HEK293 (cell line): ENCODE data around the gene NAA25.

Experiments
- CTCF ChIA-PET: fragments of 350-600 bp; formaldehyde crosslinking; extraction: SDS; loops from one replicate; lab custom pipeline; 2021; ENCODE audit warnings: antibody characterized with exemption; lab: Yijun Ruan, JAX
- POLR2A ChIA-PET: fragments of 300-600 bp; formaldehyde crosslinking; extraction: SDS; loops from one replicate; lab custom pipeline; 2020; ENCODE audit warnings: antibody characterized with exemption, inconsistent platforms; lab: Yijun Ruan, JAX
- H3K27ac ChIP-seq: fragments of 200-500 bp; sonication (Bioruptor generic); 2 replicates; pipeline ENCODE4 v1.5.1; 2014; ENCODE audit warnings: low read depth, low read length, control low read depth, inconsistent platforms; ENCODE audit errors: extremely low read depth
- H3K36me3 ChIP-seq, 2 experiments: fragments of 200-500 bp in 1 of 2; sonication (Bioruptor generic) in 1 of 2; 1 replicate in 1 of 2; 2 replicates in 1 of 2; pipeline ENCODE4 v1.5.1; 2014 to 2017; ENCODE audit warnings: inconsistent platforms in 2 of 2, low read length in 2 of 2; ENCODE audit not compliant: control insufficient read depth in 2 of 2, insufficient read depth in 1 of 2
- H3K4me1 ChIP-seq: fragments of 200-500 bp; sonication (Bioruptor generic); 2 replicates; pipeline ENCODE4 v1.5.1; 2014; ENCODE audit warnings: mild to moderate bottlenecking, low read length, inconsistent platforms; ENCODE audit not compliant: control insufficient read depth, insufficient read depth
- H3K4me3 ChIP-seq: 2 replicates; pipeline ENCODE4 v1.5.1; 2011; ENCODE audit warnings: low read depth, mild to moderate bottlenecking, control low read depth, low read length, moderate library complexity
- H3K9me3 ChIP-seq: fragments of 200-500 bp; sonication (Bioruptor generic); 2 replicates; pipeline ENCODE4 v1.5.1; 2014; ENCODE audit warnings: low read depth, low read length, inconsistent platforms; ENCODE audit not compliant: control insufficient read depth, insufficient read depth
- BCL11A ChIP-seq: fragments of 450-650 bp; formaldehyde crosslinking; IDR thresholded peaks from 2 replicates; pipeline ENCODE4 v1.5.1; 2016; ENCODE audit warnings: low read depth, missing biosample characterization, missing genetic modification characterization
- GFI1B ChIP-seq: fragments of 450-650 bp; formaldehyde crosslinking; IDR thresholded peaks from 2 replicates; pipeline ENCODE4 v1.5.1; 2016; ENCODE audit warnings: missing biosample characterization, missing genetic modification characterization
- GLI4 ChIP-seq: fragments of 450-650 bp; formaldehyde crosslinking; IDR thresholded peaks from 2 replicates; pipeline ENCODE4 v1.5.1; 2016; ENCODE audit warnings: missing biosample characterization, missing genetic modification characterization
- KLF1 ChIP-seq: fragments of 450-650 bp; formaldehyde crosslinking; IDR thresholded peaks from 2 replicates; pipeline ENCODE4 v1.5.1; 2016; ENCODE audit warnings: missing biosample characterization, missing genetic modification characterization
- KLF10 ChIP-seq: fragments of 450-650 bp; IDR thresholded peaks from 2 replicates; pipeline ENCODE4 v1.5.1; 2018; ENCODE audit warnings: missing biosample characterization, mild to moderate bottlenecking, missing genetic modification characterization
- KLF9 ChIP-seq: fragments of 450-650 bp; formaldehyde crosslinking; IDR thresholded peaks from 2 replicates; pipeline ENCODE4 v1.5.1; 2016; ENCODE audit warnings: missing biosample characterization, missing genetic modification characterization, low read depth
- MEIS1 ChIP-seq: sonication (generic); formaldehyde crosslinking; IDR thresholded peaks from 2 replicates; pipeline ENCODE4 v1.8.1; 2022; ENCODE audit warnings: missing genetic modification reagents, mild to moderate bottlenecking, borderline replicate concordance
- PRDM1 ChIP-seq: fragments of 450-650 bp; formaldehyde crosslinking; IDR thresholded peaks from 2 replicates; pipeline ENCODE4; 2016; ENCODE audit warnings: missing biosample characterization, missing genetic modification characterization
- TRIM28 ChIP-seq: IDR thresholded peaks from 2 replicates; pipeline ENCODE4 v1.6.1; 2011; ENCODE audit warnings: low read length, control low read depth, borderline replicate concordance
- ZBTB21 ChIP-seq: fragments of 450-650 bp; formaldehyde crosslinking; IDR thresholded peaks from 2 replicates; pipeline ENCODE4 v1.5.1; 2017; ENCODE audit warnings: missing biosample characterization, missing genetic modification characterization
- ZNF302 ChIP-seq: fragments of 450-650 bp; formaldehyde crosslinking; IDR thresholded peaks from 2 replicates; pipeline ENCODE4 v1.5.1; 2016; ENCODE audit warnings: missing biosample characterization, missing genetic modification characterization, low read depth
- ZNF398 ChIP-seq: fragments of 450-650 bp; formaldehyde crosslinking; IDR thresholded peaks from 2 replicates; pipeline ENCODE4 v1.5.1; 2017; ENCODE audit warnings: missing biosample characterization, missing genetic modification characterization
- ZNF549 ChIP-seq: fragments of 450-650 bp; IDR thresholded peaks from 2 replicates; pipeline ENCODE4 v1.5.1; 2018; ENCODE audit warnings: missing biosample characterization, missing genetic modification characterization, mild to moderate bottlenecking, inconsistent platforms, moderate library complexity
- ZNF555 ChIP-seq: fragments of 450-650 bp; formaldehyde crosslinking; conservative IDR thresholded peaks from 2 replicates; pipeline ENCODE4 v1.5.1; 2017; ENCODE audit warnings: missing biosample characterization, mild to moderate bottlenecking, missing genetic modification characterization, inconsistent platforms
- ZNF558 ChIP-seq: fragments of 450-650 bp; formaldehyde crosslinking; IDR thresholded peaks from 2 replicates; pipeline ENCODE4 v1.5.1; 2016; ENCODE audit warnings: missing biosample characterization, missing genetic modification characterization
- ZNF768 ChIP-seq: fragments of 450-650 bp; formaldehyde crosslinking; IDR thresholded peaks from 2 replicates; pipeline ENCODE4 v1.5.1; 2018; ENCODE audit warnings: missing biosample characterization, mild to moderate bottlenecking, missing genetic modification characterization
- ZSCAN18 ChIP-seq: fragments of 450-650 bp; formaldehyde crosslinking; IDR thresholded peaks from 2 replicates; pipeline ENCODE4 v1.5.1; 2016; ENCODE audit warnings: missing biosample characterization, missing genetic modification characterization

Gene NAA25

GRCh38 chr12:112025808-112026375 is 82.7 kb downstream of the NAA25 start:
- no peak overlapping the region for H3K27ac ChIP-seq
- no peaks in the 10 kb centered on the region for H3K4me1 ChIP-seq
- ChIA-PET POLR2A (interaction anchor here (3.7 kb wide), 1 partner anchor 12 kb away, joined by 19 read pairs; the partner anchor contains the start of genes ERP29 and TMEM116), CTCF (no interaction called here)
- no peaks in the 10 kb centered on the region for H3K9me3 ChIP-seq
- H3K4me3 ChIP-seq, result no peak overlapping the region
- TF ChIP-seq PRDM1 (tag by site-specific recombination) (peak; percentile 56; the same call in 1 of the 2 replicates), ZNF398 (no peak)
- H3K36me3 ChIP-seq, result peaks cover 40 to 70% of the 10 kb centered on the region in 2 experiments

GRCh38 chr12:112023759-112024396 is 84.7 kb downstream of the NAA25 start:
- TF ChIP-seq ZNF558 (tag by site-specific recombination), result no peak
- no peak for TF ChIP-seq ZBTB21 (tag by site-specific recombination)
- no peak for TF ChIP-seq ZNF555 (tag by site-specific recombination)
- no peak for TF ChIP-seq MEIS1 (CRISPR knock-in tag)
- TF ChIP-seq KLF10 (tag by site-specific recombination), result no peak
- no peak for TF ChIP-seq ZSCAN18 (tag by site-specific recombination)
- no peak for TF ChIP-seq TRIM28
- no peak for TF ChIP-seq ZNF768
- no peak for TF ChIP-seq KLF9 (tag by site-specific recombination)
- TF ChIP-seq GFI1B (tag by site-specific recombination), result no peak
- TF ChIP-seq GLI4 (tag by site-specific recombination), result no peak
- no peak for TF ChIP-seq ZNF549 (tag by site-specific recombination)
- CTCF ChIA-PET, result interaction anchor here (0.6 to 1.3 kb wide), 3 partner anchors 10 to 541 kb away, joined by 3 to 5 read pairs (median 3); no protein-coding TSS in a partner anchor
- POLR2A ChIA-PET, result interaction anchor here (1.5 to 3.7 kb wide), 2 partner anchors 10 kb away, joined by 4 to 19 read pairs; partner anchors contain the start of genes ERP29 and TMEM116

GRCh38 chr12:112022241-112023016 is 86.2 kb downstream of the NAA25 start:
- POLR2A ChIA-PET, result interaction anchor here (0.6 to 3.7 kb wide), 3 partner anchors 9 to 378 kb away, joined by 4 to 19 read pairs (median 4); partner anchors contain the start of genes ERP29 and TMEM116
- Histone ChIP-seq H3K36me3 (peaks cover 20 to 67% of the 10 kb centered on the region in 2 experiments), H3K4me1 (no peaks in the 10 kb centered on the region)

More at GRCh38 chr12:112023759-112024396, 84.7 kb downstream of the NAA25 start:
- peaks cover 23 to 70% of the 10 kb centered on the region in 2 experiments for H3K36me3 ChIP-seq
- no peak overlapping the region for H3K27ac ChIP-seq
- H3K9me3 ChIP-seq, result no peaks in the 10 kb centered on the region
- H3K4me3 ChIP-seq, result no peak overlapping the region
- H3K4me1 ChIP-seq, result no peaks in the 10 kb centered on the region

More at GRCh38 chr12:112022241-112023016, 86.2 kb downstream of the NAA25 start:
- CTCF ChIA-PET, result interaction anchor here (0.7 to 1.3 kb wide), 2 partner anchors 8 to 200 kb away, joined by 3 read pairs; no protein-coding TSS in a partner anchor
- no peaks in the 10 kb centered on the region for H3K9me3 ChIP-seq
- TF ChIP-seq BCL11A (tag by site-specific recombination) (no peak), ZNF302 (tag by site-specific recombination) (no peak), KLF1 (tag by site-specific recombination) (no peak)
- no peak overlapping the region for H3K4me3 ChIP-seq
- no peak overlapping the region for H3K27ac ChIP-seq
